ENCODE results near the gene AGAP3.

- no peak for TF ChIP-seq CTCF (optimal IDR thresholded peaks at IDR 0.05 in 1 of 3, IDR thresholded peaks at IDR 0.05 in 1 of 3, conservative IDR thresholded peaks at IDR 0.05 in 1 of 3; ENCODE audit: extremely low read depth in 1 of 3, insufficient read depth in 2 of 3, low read length in 3 of 3)
- TF ChIP-seq EZH2 (IDR thresholded peaks at IDR 0.05; ENCODE audit: low read length), result no peak
Observed at GRCh38 chr7:151062111-151062398, 24.2 kb upstream of the AGAP3 start.
